NCI-H1092 treated with DMSO at 0.1 percent for 48 hours (cell line): ENCODE data around the gene GOLGA3.
"Not testable (repeated sequence)": the region's sequence is repeated elsewhere in the genome, so short reads cannot be mapped to it uniquely, and the experiment has no call there.

ENCODE experiments used
- DNase-seq: peaks from one replicate; lab custom pipeline; 2025; lab: John Stamatoyannopoulos, UW

GOLGA3 gene

DNA sequence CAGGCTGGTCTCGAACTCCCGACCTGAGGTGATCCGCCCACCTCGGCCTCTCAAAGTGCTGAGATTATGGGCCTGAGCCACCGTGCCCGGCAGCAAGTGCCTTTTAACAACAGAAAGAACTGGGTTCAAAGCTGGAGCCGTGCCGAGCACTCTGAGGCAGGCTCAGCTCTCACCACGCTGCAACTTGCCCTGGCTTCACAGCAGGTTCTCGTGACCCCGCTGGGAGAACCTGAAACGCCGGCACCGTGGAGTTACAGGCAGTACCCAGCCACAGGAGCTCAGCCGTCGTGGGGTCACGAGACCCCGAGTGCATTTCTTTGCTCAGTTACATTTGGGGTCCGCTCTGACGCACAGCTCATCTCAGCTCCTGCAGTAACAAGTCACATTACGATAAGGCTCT, 14.4 kb downstream of the GOLGA3 start:
- no peak for DNase-seq

DNA sequence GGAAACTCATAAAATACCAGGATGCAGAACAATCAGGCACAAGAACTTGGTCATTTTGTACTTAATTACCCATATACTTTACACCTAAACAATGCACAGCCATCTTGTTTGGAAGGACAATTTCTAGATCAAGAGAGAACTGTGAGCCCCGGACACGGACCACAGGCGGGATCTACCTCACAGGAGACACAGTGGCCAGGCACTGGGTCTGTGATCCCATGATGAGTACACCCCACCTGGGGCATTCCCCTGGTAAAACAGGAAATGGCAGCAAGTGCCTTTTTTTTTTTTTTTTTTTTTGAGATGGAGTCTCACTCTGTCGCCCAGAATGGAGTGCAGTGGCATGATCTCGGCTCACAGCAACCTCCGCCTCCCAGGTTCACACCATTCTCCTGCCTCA, 15.2 kb downstream of the GOLGA3 start:
- no peak for DNase-seq

DNA sequence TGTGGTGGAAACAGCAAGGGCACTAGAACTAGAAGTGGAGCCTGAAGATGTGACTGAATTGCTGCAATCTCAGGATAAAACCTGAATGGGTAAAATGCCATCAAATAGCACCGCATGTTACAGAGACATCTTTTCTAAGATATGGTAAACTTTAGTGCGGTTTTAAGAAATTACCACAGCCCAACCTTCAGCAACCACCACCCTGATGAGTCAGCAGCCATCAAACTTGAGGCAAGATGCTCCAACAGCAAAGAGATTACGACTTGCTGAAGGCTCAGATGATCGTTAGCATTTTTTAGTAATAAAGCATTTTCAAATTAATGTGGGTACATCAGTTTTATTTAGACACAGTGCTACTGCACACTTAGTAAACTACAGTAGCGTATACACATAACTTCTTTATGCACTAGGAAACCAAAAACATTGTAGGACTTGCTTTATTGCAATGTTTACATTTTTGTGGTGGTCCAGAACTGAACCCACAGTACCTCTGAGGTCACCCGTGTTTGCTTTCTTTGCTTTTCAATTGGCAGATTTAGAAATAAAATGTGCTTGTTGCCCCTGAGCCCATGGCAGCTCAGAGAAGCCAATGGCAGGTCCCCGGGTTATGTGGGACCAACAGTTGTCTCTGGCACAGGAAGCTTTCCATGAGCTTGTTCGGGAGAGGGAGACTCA, 15.9 kb downstream of the GOLGA3 start:
- no peak for DNase-seq

DNA sequence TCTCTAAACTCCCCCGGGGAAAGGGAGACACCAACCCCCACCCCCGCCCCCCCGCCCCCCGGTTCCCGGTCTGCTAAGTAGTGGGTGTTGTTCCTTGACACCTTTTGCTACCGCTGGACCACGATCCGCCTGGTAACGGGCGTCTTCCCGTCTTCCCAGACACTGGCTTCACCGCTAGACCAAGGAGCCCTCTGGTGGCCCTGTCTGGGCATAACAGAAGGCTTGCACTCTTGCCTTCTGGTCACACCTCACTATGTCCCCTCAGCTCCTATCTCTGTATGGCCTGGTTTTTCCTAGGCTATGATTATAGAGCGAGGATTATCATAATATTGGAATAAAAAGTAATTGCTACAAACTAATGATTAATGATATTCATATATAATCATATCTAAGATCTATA, 19.3 kb downstream of the GOLGA3 start:
- not testable (repeated sequence) for DNase-seq

DNA sequence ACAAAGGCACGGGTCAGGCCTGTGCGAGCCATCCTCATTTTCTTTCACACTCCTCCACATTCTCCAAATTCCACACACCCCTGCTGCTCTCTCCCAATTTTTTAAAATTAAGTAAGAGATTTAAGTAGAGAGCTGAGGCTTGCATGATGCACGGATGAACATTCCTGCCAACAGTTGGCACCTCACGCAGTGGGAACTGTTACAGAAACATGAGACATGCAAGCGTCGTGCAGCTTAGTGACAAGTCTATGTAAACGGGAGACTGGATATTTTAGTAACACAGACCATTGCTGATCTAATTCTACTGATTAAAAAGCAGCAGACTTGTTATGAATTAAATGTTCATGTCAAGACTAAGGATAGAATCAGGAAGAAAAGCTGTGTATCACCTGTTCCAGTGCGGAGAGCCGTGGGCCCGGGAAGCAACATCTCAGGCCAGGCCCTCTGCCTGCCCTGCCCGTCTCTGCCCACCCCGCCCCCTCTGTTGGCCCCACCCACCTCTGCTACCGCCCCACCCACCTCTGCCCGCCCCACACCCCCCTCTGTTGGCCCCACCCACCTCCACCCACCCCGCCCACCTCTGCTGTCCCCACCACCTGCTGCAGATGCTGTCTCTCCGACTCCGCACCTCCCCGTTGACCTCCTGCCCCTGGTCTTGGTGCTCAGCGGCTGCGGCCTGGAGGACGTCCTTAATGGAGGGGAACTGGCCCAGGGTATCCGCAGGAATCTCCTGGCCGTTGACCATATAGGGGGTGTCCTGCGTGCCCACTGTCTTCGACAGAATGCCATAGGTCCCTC, 21.2 kb downstream of the GOLGA3 start:
- DNase-seq: no peak

DNA sequence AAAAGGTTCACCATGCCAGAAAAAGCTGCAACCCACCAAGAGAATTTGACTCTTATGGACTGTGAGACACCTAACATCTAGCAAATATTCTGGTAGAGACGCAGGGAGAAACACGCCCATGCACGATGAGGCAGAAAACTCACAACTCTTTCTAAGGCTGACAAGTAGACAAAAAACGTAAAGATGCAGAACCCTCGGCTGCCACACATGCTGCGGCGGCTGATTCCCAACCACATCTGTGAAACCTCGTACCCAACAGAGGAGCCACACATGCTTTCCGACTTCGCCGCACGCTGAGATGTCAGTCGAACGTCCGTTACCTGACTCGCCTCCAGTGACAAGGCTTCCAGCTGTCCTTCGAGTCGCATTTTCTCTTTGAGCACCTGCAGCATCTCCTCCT, 21.8 kb downstream of the GOLGA3 start:
- DNase-seq: no peak

DNA sequence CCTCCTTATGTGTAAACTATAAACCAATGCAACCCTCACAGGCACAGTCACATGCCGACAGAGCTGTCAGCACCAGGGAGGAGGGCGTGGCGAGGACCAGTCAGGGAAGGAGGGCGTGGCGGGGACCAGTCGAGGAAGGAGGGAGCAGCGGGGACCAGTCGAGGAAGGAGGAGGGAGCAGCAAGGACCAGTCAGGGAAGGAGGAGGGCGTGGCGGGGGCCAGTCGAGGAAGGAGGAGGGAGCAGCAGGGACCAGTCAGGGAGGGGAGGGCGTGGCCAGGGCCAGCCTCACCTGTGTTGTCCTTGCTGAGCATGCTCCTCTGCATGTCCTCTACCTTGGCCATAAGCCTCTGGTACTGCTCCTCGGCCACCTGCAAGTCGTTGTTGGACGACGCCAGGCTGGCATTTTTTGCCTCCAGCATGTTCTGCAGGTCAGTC, 24.2 kb downstream of the GOLGA3 start:
- no peak for DNase-seq

DNA sequence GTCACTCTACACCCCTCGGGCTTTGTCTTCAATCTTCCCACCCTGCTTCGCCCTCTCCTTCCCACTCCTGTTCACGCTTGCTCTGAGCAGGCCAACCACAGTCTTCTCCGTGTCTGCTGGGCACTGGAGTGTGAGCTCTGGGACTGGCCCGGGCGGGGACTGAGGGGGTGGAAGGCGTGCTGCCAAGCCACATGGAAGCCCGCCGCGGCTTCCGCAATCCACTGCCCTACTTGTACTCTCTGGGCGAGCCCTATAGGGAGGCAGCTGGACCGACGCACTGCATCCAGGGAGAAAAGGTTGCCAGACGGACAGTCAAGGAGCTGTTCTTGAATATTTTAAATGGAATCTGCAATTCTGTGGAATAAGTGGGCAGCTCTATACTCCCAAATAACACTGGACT, 24.8 kb downstream of the GOLGA3 start:
- DNase-seq: no peak

DNA sequence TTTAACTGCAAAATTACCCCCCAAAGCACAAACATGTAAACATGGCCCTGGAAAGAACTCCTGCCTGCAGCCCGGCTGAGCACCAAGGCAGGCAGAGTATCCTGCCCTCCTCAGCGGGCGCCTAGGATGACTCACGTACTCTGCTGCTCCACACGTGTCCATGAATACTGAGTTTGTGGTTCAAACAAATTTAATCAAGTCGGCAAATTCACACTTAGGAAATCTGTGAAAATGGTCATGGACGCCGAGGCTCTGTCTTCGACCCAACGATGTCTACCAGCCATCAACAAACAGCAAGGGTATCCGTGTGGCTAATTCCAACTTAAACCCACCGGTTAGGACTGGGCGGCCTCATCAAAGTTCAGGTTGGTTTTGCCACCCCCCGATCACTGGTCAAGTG, 25.5 kb downstream of the GOLGA3 start:
- no peak for DNase-seq

DNA sequence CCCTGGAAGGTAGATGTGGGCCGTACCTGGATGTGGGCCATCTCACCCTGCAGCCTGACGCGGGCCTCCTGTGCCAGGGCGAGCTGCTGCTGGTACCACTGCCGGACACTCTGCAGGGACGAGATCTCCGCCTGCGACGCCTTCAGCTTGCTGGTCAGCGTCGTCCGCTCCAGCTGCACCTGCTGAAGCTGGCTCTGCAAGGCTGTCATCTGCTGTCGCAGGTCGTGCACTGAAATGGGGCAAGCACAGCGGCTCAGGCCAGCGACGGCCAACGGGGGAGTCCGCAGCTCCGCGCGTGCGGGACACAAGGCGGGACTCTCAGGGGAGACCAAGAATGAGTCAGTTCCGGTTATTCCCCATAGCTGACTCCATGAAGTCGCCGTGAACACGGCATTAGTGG, 26.9 kb downstream of the GOLGA3 start:
- no peak for DNase-seq

DNA sequence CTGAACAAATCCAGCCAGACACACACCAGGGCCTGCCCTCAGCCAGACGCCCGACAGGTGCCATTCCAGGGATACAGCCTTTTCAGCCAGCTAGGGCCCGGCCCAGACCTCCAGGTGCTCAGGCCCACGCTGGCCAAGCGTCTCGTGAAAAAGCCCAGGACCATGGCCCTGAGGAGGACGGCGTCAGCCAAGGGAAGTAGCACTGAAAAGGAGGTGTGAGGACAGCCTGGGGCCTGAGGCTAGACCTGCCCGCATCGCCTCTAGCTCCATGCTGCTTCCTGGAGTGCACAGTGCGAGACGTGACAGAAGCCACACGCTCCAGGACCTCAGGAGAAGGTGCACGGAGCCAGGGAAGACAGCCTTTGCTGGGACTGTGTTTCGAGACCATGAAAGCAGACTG, 29.8 kb downstream of the GOLGA3 start:
- DNase-seq: no peak

DNA sequence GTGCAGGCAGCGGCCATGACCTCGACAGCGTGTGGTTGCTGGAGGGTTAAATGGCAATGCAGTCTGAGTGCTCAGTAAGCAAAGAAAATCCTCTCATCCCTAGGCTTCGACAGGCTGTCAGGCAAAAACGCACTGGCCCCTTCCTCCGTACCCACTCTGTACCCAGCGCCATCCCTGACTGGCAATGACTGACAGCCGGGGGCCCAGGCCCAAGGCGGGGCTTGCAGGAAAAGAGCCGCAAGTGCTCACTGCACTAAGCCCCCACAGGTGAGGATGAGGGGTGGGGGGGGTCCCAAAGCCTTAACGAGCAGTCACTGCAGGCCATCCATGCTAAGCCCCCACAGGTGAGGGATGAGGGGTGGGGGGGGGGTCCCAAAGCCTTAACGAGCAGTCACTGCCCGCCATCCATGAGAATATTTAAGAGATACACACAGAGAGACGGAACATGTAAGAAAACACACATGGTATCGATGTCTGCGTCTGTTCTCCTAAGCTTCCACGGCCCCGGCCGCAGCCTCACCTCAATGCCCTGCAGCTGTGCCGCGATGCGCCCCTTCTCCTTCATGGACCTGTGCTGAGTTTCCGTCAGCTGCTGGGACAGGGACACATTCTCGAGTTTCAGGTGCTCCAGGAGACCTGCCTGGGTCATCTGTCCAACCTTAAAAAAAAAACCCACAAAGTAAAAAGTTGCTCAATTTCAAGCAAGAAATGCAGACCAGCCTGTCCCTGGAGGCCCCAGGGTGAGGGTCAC, 30.7 kb downstream of the GOLGA3 start:
- no peak for DNase-seq

DNA sequence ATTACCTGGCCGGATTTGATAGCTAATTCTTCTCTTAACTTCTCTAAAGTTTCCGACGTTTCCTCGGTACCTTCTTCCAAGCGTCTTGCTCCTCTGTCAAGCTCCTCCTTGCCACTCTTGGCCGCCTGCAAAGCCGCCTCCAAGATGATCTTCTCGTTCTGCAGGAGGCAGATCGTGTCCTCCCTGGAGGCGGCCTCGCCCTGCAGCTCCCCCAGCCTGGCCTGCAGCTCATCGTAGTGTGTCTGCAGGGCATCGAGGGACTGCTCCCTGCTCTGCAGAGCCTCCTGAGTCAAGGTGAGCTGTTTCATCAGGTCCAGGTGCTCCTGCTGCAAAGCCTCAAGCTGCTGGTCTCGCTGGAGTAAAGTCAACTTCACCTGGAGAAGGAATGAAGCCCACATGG, 32.8 kb downstream of the GOLGA3 start:
- DNase-seq: no peak

DNA sequence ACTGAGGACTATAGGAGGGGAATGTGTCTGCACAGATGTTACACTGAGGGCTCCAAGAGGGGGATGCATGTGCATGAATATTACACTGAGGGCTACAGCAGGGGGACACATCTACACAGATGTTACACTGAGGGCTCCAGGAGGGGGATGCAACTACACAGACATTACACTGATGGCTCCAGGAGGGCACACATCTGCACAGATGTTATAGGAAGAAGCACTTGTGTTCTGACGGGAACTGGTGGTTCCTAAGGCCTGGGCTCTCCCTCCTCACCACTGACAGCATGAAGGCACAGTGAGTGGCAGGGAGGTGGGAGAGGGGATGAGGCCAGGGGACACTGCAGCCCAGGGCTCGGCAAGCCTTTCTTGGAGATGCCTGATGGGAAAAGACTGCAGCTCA, 36.7 kb downstream of the GOLGA3 start:
- DNase-seq: not testable (repeated sequence)

DNA sequence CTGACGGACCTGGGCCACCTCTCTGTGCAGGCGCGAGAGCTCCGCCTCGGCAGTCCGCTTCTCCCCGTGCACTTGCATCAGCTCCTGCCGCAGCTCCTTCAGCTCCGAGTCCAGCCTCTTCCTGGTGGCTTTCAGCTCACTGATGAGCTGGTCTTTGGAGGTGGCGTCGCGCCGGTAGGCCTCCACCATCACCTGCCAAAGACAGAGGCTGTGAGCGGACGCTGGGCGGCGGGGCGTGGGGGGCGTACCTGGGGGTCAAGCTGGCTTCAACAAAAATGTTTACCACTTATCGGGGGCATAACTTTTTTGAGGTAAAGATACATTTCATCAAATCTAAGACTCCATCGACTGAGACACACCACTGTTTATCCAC, 39.6 kb downstream of the GOLGA3 start:
- DNase-seq: no peak

DNA sequence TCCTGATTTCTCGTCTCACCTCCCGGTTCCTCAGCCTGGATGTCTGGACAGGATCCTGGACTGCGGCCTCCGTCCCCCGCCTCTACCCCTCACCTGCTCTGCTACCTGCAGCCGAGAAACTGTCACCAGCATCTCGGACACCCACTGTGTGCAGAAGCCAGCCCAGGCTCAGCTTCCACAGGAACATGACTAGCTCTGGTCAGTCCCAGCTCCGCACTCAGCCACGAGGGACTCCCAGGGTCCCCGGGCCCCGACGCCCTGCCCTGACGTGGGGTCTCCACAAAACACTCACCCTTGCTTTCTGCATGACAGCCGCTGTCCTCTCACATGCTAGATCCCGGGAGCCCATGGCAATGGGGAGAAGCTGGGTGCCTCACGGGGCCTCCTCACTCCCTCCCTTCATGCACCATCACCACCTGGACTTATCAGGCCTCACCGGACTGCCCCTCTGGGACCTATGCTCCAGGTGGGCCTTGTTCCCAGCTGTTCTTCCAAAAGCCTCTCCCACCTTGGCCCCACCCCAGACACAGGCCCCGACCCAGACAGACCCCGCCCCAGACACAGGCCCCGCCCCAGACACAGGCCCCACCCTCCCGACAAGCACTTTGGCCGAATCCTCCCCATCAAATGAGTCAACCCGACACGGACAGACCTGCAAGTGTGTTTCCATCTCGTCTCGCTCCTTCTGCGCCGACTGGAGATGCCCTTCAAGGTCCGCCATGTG, 40.1 kb downstream of the GOLGA3 start:
- no peak for DNase-seq

DNA sequence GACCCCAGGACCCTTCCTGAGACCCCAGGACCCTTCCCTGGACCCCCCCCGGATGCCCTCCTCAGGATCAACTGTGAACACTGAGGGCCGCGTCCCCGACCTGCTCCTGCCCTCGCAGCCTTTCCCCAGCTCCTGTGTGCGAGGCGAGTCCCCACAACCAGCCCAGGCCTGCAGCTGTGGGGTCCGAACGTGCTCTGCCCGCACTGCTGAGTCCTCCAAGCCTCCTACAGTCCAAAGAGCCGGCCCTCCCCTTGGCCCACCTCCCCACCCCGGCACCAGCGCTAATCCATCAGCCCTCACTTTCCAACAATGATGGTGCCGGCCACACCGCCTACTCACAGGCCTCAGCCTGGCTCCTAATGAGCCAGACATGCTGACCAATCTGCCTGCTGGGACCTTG, 40.8 kb downstream of the GOLGA3 start:
- no peak for DNase-seq

DNA sequence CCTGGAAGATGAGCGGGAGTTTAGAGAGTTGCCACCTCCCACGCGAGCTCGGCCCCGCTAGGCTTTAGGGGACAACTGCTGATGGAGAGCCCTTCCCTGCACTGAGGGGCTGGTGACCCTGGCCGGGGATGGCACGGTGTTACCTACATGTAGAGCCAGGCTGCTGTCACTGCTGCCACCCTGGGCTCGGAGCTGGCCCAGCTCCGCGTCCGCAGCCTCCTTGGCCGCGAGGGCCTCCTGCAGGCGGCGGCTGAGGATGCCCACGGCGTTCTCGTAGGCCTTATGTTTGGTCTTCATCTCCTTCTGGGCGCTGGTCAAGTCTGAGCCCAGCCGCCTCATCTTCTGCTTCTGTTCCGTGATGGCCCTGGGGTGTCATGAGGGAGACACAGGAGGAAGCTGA, 42.5 kb downstream of the GOLGA3 start:
- no peak for DNase-seq

DNA sequence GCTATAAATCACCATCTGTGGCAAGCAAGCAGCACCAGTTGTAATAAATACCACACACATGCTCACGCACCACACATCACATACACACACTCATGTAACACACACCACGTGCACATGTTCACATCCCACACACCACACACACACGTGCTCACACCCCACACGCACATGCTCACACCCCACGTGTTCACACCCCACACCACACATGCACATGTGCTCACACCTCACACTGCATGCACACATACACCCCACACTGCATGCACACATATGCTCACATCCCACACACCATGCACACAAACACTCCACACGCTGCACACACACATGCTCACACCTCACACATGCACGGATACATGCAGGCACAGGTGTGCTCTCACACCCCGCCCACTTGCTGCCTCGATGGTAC, 44.1 kb downstream of the GOLGA3 start:
- DNase-seq: no peak

DNA sequence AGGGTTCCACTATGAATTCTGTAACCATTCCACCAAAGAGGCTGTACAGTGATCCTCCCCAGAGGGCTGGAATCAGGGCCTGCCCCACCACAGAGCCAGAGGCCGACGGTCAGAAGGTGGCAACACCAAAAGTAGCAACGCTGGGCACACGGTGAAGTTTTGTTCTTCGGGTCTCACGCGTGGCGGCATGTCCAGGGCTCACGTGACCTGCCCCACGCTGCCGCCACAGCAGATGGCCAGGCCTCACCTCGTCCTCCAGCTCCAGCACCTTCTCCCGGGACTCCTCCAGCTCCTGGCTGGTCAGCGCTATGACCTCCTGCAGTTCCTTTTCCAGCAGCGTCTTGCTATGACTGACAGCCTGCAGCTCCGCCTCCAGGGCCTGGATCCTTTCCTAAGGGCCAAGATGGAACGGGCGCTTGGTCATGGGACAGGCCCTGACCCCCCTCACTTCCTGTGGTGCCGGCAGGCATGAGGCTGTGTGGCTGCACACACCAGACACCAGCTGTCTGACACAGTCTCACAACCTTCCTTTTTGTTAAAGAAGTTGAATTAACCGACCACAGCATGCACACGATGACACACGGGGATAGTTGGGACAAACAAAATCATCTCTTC, 44.6 kb downstream of the GOLGA3 start:
- DNase-seq: no peak

DNA sequence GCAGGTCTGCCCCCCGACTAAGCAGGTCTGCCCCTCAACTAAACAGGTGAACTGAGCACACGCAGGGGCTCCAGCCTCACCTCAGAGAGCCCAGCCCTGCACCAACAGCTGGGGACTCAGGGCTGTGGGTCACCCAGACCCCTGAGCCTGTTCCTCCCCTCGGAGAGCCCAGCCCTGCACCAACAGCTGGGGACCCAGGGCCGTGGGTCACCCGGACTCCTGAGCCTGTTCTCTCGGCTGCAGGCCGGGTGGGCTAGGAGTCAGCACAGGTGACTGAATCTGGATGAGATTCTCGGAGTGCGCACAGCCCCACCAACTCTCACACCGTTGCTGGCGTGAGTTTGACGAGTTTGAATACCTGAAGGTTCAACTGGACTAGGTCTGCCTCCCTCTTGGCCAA, 46.7 kb downstream of the GOLGA3 start:
- DNase-seq: no peak

DNA sequence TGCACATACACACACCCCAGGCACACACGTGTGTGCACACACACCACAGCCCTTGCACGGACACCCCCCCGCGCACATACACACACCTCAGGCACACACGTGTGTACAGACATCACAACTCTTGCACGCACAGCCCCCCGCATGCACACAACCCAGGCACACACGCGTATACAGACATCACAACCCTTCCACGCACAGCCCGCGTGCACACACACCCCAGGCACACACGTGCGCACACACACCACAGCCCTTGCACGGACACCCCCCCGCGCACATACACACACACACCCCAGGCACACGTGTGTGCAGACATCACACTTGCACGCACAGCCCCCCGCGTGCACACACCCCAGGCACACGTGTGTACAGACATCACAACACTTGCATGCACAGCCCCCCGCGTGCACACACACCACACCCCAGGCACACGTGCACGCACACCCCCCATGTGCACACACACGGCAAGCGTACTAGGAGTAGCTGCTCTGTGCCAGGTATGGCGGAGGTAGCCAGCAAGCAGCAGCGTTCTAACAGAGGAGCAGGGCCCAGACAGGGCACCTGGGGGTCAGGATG, 48.8 kb downstream of the GOLGA3 start:
- DNase-seq: no peak
